GM10266 (cell line): Measurements from ENCODE around the gene VWA1.
"Not testable (repeated sequence)": the region's sequence is repeated elsewhere in the genome, so short reads cannot be mapped to it uniquely, and the experiment has no call there.

Experiments
- DNase-seq: peaks from one replicate; pipeline ENCODE4 v3.0.0; 2012; ENCODE audit errors: extremely low spot score
- CTCF ChIP-seq: IDR thresholded peaks from 2 replicates; pipeline ENCODE4 v1.5.1; 2012; ENCODE audit warnings: mild to moderate bottlenecking, low read depth; ENCODE audit not compliant: control insufficient read depth, insufficient read depth; ENCODE audit errors: missing control alignments

VWA1 gene

GRCh38 chr1:1482856-1483255 is 47.4 kb downstream of the VWA1 start:
- TF ChIP-seq CTCF: no peak
- DNase-seq: no peak

- TF ChIP-seq CTCF: no peak
Measured at GRCh38 chr1:1483714-1484113, 48.2 kb downstream of the VWA1 start.

GRCh38 chr1:1484976-1485750 is 49.7 kb downstream of the VWA1 start:
- DNase-seq: not testable (repeated sequence)

More at GRCh38 chr1:1483714-1484113, 48.2 kb downstream of the VWA1 start:
- DNase-seq: no peak

GRCh38 chr1:1485755-1486317 is 50.3 kb downstream of the VWA1 start:
- DNase-seq: not testable (repeated sequence)

- no peak for DNase-seq
- TF ChIP-seq CTCF: no peak
Measured at GRCh38 chr1:1487701-1488100, 52.2 kb downstream of the VWA1 start.

GRCh38 chr1:1489231-1489630 is 53.7 kb downstream of the VWA1 start:
- TF ChIP-seq CTCF: no peak
- no peak for DNase-seq

- no peak for DNase-seq
- TF ChIP-seq CTCF: no peak
Measured at GRCh38 chr1:1489861-1490260, 54.4 kb downstream of the VWA1 start.

GRCh38 chr1:1490633-1491230 is 55.2 kb downstream of the VWA1 start:
- TF ChIP-seq CTCF: no peak
- no peak for DNase-seq
